Stimulated activated CD4-positive, alpha-beta T cell treated with anti-CD3 and anti-CD28 coated beads, TNF-alpha, amount 100 ng/mL, for 24 hours (primary cell): Measurements from ENCODE around the gene MYH11.
"Not testable (repeated sequence)": the region's sequence is repeated elsewhere in the genome, so short reads cannot be mapped to it uniquely, and the experiment has no call there.

Experiments used
- DNase-seq, 3 experiments: peaks; one replicate each; pipeline ENCODE4 v3.0.0-alpha.2; 2020; ENCODE audit warnings: low read depth in 3 of 3

The MYH11 gene

DNA sequence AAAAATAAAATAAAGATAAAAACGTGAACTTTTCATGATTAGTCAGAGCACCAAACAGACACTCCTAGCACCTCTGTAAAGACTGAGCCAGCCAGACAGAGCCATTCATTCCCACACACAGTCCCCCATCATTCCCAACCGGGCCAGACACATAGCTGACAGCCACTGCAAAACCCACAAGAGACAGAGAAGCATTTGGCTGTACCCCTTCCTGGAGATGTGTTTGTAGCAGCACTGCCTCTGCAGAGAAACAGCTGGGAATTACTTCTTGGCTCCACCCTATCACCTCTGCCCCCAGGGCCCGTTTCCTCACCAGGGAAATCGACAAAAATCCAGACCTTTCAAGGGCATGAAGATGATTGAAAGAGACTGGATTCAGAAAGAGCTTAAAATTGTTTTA is 46.4 kb downstream of the MYH11 start:
- DNase-seq, result no peak

DNA sequence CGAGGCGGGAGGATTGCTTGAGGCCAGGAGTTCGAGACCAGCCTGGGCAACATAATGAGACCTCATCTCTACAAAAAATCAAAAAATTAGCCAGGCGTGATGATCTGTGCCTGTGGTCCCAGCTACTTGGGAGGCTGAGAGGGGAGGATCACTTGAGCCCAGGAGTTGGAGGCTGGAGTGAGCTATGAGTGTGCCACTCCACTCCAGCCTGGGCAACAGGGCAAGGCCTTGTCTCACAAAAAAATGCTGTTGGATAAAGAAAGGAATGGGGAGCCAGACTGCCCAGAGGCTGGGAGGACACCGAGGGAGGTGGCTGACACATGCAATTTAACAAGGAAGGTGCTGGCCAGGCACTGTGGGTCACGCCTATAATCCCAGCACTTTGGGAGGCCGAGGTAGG is 47.5 kb downstream of the MYH11 start:
- not testable (repeated sequence) for DNase-seq

- no peak for DNase-seq
Observed at GRCh38 chr16:15808071-15808470, 48.8 kb downstream of the MYH11 start.

GRCh38 chr16:15807603-15808009 is 49.2 kb downstream of the MYH11 start:
- no peak for DNase-seq

DNA sequence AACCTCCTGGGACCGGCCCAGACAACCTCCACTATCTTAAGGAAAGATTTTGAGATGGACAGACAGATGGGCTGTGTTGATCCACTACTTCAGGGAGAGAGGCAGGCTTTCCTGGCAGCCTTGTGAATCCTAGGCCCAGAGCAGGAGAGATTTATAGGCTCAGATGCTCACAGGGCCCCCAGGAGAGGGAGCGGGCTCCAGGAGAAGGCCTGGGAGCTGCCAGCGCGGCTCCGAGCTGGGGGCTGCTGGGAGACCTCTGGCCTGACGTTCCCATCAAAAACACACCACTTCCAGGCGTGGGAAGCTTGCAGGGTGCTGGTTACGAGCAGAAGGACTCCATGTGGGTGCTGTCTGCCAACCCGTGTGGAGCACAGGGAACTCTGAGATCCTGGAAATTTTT is 53.2 kb downstream of the MYH11 start:
- no peak for DNase-seq

DNA sequence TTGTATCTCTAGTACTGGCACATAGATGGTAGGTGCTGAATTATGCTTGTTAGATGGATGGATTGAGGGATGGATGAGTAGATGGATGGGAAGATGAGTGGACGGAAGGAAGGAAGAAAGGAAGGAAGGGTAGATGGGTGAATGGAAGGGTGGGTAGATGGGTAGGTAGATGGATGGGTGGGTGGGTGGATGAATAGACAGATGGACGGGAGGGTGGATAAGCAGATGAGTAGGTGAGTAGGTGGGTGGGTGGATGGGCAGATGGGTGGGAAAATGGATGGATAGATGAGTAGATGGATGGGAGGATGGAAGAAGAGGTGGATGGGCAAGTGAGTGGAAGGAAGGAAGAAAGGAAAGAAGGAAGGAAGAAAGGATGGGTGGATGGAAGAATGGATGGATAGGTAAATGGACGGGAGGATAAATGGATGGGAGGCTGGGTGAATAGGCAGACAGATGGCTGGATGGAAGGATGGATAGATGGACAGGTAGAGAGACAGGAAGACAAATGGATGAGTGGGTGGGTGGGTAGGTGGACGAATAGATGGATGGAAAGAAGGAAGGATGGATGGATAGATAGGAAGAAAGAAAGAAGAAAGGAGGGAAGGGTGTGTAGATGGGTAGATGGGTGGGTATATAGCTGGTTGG is 56.9 kb downstream of the MYH11 start:
- no peak for DNase-seq

DNA sequence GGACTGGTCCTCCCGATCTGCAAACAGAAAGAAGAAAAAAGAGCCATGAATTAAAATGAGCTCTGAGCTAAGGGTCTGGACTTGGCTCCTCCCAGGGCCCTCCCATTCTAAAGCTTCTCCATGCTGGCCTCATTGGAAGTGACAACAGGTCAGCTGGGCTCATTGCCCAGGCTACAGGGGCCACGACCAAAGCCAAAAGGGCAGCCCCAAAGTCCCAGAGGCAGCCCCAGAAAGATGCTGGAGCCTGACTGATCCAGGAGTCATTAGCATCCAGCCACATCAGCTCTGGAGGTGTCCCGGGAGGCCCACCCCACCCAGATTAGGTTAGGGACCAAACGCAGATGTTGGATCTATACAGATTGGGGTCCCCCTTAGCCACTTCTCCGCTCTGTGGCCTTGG is 58.2 kb downstream of the MYH11 start:
- no peak for DNase-seq

DNA sequence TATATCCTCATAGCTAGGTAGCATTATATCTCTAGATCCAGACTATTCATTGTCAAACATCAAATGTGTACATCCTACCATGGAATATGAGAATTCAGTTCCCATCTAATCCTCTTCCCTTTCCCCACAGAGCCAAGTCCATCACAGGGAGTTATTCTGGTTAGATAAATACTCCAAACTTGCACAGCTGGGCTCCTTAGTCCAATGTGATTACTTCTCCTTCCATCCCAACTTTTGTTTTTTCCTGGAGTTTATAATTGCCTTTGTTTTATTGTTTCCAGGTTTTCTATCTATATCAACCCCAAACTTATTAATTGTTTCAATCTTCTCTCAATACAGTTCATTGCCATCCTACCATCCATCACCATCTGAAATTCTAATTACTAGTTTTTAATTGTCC is 59.9 kb downstream of the MYH11 start:
- DNase-seq, result no peak

GRCh38 chr16:15795615-15796014 is 61.2 kb downstream of the MYH11 start:
- DNase-seq, result no peak

DNA sequence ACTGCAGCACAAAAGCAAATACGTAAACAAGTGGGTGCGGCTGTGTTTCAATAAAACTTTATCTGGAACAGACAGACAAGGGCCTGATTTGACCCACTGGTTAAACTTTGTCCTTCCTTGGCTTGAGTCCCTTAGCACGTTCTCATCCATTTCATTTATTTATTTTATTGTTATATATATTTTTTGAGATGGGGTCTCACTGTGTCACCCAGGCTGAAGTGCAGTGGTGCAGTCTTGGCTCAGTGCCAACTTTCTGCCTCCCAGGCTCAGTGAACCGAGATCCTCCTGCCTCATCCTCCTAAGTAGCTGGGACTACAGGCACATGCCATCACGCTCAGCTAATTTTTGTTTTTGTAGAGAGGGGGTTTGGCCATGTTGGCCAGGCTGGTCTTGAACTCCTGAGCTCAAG is 64.3 kb downstream of the MYH11 start:
- no peak for DNase-seq

- no peak for DNase-seq
Observed at GRCh38 chr16:15790458-15790857, 66.4 kb downstream of the MYH11 start.

- not testable (repeated sequence) for DNase-seq
Observed at GRCh38 chr16:15789816-15790215, 67.0 kb downstream of the MYH11 start.

DNA sequence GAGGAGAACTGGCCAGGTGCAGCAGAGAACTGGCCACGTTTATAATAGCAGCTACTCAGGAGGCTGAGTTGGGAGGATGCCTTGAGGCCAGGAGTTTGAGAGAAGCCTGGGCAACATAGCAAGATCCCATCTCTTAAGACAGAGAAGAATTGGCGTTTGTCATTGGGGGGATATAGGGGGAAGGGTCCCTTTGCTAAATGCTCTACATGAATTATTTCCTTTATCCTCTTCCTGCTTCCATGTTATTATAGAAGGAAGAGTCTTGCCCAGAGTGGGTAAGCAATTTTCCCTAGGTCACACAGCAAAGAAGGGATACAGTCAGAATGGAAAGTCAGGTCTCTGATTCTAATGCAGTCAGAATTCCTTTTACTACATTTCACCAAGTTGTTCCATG is 68.0 kb downstream of the MYH11 start:
- no peak for DNase-seq

DNA sequence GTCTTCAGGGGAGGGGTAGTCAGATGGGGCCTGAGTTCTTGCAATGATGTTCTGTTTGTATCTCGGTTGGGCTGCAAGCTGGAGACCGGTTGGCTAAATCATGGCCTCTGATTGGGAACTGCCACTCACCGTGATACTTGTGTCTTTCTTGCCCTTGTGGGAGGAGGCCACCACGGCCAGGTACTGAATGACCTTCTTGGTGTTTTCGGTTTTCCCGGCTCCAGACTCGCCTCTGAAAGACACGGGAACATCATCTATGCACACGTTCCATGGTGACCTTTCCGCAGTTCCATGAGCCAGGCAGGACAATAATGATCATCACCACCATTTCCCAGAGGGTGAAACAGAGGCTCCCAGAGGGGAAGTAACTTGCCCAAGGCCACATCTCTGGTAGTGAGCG is 70.3 kb downstream of the MYH11 start:
- no peak for DNase-seq

- no peak for DNase-seq
Observed at GRCh38 chr16:15785386-15786059, 71.3 kb downstream of the MYH11 start.

- DNase-seq, result no peak
Observed at GRCh38 chr16:15783985-15784384, 72.8 kb downstream of the MYH11 start.

DNA sequence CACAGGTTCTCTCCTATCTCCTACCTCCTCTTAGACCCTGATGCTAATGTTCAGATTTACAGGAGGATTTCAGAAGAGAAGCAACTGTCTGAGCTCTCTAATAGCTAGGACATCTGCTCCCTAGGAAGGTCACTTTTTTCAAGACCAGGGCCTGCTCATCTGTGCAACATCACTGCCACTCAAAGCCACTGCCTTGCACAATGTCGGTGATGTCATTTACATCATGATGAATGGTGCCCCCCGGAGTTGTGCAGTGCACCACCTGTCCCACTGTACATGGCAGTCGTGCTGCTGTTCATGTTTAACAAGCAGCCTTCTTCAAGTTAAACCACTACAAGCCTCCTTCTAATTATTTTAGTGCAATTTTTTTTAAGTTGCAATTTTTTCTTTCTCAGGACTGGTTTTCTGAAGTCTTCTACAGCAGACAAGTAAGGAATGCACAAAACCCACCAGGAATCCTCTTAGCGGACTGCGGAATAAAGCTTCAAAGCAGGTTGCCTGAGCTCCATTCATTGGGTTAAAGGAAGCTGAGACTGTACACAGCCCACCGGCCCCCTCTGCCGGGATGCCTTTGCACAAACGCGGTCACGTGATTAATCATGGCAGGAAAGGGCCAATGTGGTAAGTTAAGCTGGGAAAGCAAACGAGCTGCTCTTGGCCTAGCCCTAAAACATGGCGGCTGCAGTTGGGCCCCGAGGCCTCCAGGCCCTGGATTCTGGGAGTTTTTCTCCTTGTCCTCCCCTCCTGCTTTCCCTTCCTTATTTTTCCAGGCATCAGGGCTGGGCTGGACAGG is 74.1 kb downstream of the MYH11 start:
- no peak for DNase-seq

GRCh38 chr16:15781650-15782049 is 75.2 kb downstream of the MYH11 start:
- no peak for DNase-seq

GRCh38 chr16:15780805-15781204 is 76.0 kb downstream of the MYH11 start:
- no peak for DNase-seq

GRCh38 chr16:15779664-15780351 is 77.0 kb downstream of the MYH11 start:
- DNase-seq, result no peak

DNA sequence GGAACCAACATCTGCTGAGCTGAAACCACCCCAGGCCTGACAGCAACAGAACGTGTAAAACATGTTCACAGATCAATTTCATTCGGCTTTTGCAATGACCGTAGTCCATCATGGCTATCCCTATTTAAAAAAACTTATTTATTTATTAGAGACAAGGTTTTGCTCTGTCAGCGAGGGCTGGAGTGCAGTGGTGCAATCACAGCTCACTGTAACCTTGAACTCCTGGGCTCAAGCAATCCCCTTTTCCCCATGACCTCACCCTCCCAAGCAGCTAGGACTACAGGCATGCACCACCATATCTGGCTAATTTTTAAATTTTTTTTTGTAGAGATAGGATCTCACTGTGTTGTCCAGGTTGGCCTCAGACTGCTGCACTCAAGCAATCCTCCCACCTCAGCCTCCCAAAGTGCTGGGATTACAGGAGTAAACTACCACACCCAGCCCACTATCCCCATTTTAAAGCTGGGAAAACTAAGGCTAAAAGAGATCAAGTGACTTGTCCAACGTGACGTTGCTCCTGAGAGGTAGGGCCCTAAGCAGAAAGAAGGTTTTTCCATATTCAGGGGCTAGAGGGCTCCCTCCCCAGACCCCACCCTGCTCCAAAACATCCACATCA is 77.7 kb downstream of the MYH11 start:
- DNase-seq, result no peak

GRCh38 chr16:15778204-15778743 is 78.6 kb downstream of the MYH11 start:
- no peak for DNase-seq
